GM18870 (cell line): Measurements from ENCODE around the gene RAB28.

Experiments used
- ATAC-seq: cut with Tn5 transposase; IDR thresholded peaks from one replicate; pipeline ENCODE4 v1.9.1; 2021; ENCODE audit warnings: moderate library complexity; ENCODE audit not compliant: unreplicated experiment

The RAB28 gene

DNA sequence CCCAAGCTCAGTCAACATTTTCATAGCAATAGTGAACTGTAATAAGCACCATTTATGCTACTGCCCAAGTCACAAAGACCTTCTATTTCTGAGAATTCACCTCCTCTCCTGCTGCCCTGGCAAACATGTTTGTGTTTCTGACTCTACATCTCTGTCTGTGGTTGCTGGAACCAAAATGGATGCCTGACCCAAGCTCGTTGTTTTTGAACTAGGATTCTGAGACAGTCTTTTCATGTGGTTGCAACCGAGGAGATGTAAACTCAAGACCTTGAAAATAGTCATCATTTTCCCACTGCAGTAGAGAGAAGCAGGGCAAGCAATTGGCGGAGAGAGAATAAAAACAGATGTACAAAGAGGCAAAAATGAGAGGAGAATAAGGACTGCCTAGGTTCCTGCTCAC lies 160.2 kb downstream of the RAB28 start:
- ATAC-seq = no peak

DNA sequence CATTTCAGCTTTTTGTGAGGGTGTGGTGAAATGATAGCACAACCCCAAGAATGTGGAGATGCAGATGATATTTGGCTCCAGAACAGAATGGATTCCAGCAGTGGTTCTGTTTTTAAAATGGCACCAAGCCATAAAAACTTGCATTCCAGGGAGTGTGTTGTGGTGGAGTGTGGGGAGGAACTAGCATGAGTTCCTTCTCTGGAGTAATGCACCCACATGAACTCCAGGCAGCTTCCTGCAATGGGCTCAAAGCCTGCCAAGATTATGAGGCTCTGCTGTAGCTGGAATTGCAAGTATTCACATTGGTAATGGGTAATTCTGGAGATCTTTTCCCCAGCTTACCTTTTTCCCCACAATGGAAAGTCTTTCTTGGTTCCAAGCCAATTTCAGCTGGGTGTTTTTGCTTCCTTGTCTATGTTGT lies 161.4 kb downstream of the RAB28 start:
- ATAC-seq = no peak
